ENCODE data around the gene IRX3. TPM values are rescaled to one million over a fixed set of nuclear protein-coding genes. Genes with fewer than 3 reads are reported as not detected.

IRX3 gene
- total RNA-seq, 1 experiment from 2014 or later = 2.4 TPM

GRCh38 chr16:54289242-54289944 is 2.8 kb upstream of the IRX3 start:
- WGBS (ENCODE audit: extremely low coverage, insufficient read length, low lambda C conversion rate) = no CpG with 5 or more reads among the region's 57 CpGs
- peaks cover 34% of the 10 kb centered on the region for H3K23me2 ChIP-seq (ENCODE audit: insufficient read length, low read depth, low read length, poor library complexity, severe bottlenecking)
- H3K18ac ChIP-seq (ENCODE audit: insufficient read length, low read depth, low read length) = no peak overlapping the region
- Mint-ChIP-seq H3K27ac (no peak overlapping the region), H3K27me3 (ENCODE audit: low read depth) (peaks cover 91% of the 10 kb centered on the region), H3K4me3 (peak overlapping the region; percentile 57 to 78), H3K36me3 (ENCODE audit: insufficient read depth in 1 of 3, low read depth in 3 of 3) (no peaks in the 10 kb centered on the region), H3K4me1 (peaks cover 33 to 42% of the 10 kb centered on the region in 2 experiments), H3K9me3 (peaks cover 0 to 3% of the 10 kb centered on the region in 2 experiments; a peak in 1 of 5 replicates)
- no peak overlapping the region for H3K56ac ChIP-seq (ENCODE audit: insufficient read length, low read depth, low read length)
- H3K79me2 ChIP-seq (ENCODE audit: insufficient read depth, low read length) = no peaks in the 10 kb centered on the region
- H3T11ph ChIP-seq (ENCODE audit: low read length) = no peak overlapping the region
- no peak for TF ChIP-seq CTCF (conservative IDR thresholded peaks at IDR 0.05)
- H4K8ac ChIP-seq (replicated peaks; ENCODE audit: insufficient read length, low read depth, low read length) = no peak overlapping the region
- H3K27me3 ChIP-seq (ENCODE audit: insufficient read depth, low read length) = peaks cover 50% of the 10 kb centered on the region
- H4K5ac ChIP-seq (ENCODE audit: insufficient read length, low read depth, low read length) = no peak overlapping the region
- no peak overlapping the region for H3K27ac ChIP-seq (ENCODE audit: insufficient read length, low read depth, low read length)
- H3K23ac ChIP-seq (ENCODE audit: insufficient read length, low read depth, low read length) = no peak overlapping the region
- H3K14ac ChIP-seq (ENCODE audit: insufficient read depth, low read length) = no peak overlapping the region
- H3K9me3 ChIP-seq (ENCODE audit: control insufficient read depth, low read depth, low read length) = no peaks in the 10 kb centered on the region
- H3K79me1 ChIP-seq (ENCODE audit: insufficient read depth, low read depth, low read length, poor library complexity, severe bottlenecking) = no peaks in the 10 kb centered on the region
- peak overlapping the region; percentile 83 for H3K4me2 ChIP-seq (ENCODE audit: insufficient read depth, insufficient read length, low read length)
- H3K4me1 ChIP-seq (ENCODE audit: insufficient read depth, low read length) = no peaks in the 10 kb centered on the region
- H2BK15ac ChIP-seq (ENCODE audit: low read depth, low read length) = no peak overlapping the region
- no peak overlapping the region for H3K4ac ChIP-seq (ENCODE audit: low read depth, low read length)
- peak; percentile 75 for DNase-seq
- H4K20me1 ChIP-seq (ENCODE audit: control insufficient read depth, insufficient read depth, insufficient read length) = no peaks in the 10 kb centered on the region
- no peak overlapping the region for H2AK5ac ChIP-seq (ENCODE audit: insufficient read length, low read length)
- no peak overlapping the region for H2BK5ac ChIP-seq (ENCODE audit: insufficient read length, low read length)
- H2AFZ ChIP-seq (ENCODE audit: low read length) = no peak overlapping the region
- no peak overlapping the region for H2BK20ac ChIP-seq (ENCODE audit: low read depth, low read length, poor library complexity, severe bottlenecking)
- H3K9ac ChIP-seq (ENCODE audit: extremely low read depth, insufficient read length, low read length) = no peak overlapping the region
- no peak overlapping the region for H4K91ac ChIP-seq (ENCODE audit: insufficient read length, low read depth, low read length)
- no peak overlapping the region for H2BK120ac ChIP-seq (ENCODE audit: low read depth, low read length, poor library complexity, severe bottlenecking)
- H2BK12ac ChIP-seq (ENCODE audit: insufficient read length, low read depth, low read length) = no peak overlapping the region
